Measurements from ENCODE around the gene SLC13A5. TPM values are rescaled to one million over a fixed set of nuclear protein-coding genes. Genes with fewer than 3 reads are reported as not detected.

Gene SLC13A5
- total RNA-seq, 1 donor from 2014 or later, result not detected

DNA sequence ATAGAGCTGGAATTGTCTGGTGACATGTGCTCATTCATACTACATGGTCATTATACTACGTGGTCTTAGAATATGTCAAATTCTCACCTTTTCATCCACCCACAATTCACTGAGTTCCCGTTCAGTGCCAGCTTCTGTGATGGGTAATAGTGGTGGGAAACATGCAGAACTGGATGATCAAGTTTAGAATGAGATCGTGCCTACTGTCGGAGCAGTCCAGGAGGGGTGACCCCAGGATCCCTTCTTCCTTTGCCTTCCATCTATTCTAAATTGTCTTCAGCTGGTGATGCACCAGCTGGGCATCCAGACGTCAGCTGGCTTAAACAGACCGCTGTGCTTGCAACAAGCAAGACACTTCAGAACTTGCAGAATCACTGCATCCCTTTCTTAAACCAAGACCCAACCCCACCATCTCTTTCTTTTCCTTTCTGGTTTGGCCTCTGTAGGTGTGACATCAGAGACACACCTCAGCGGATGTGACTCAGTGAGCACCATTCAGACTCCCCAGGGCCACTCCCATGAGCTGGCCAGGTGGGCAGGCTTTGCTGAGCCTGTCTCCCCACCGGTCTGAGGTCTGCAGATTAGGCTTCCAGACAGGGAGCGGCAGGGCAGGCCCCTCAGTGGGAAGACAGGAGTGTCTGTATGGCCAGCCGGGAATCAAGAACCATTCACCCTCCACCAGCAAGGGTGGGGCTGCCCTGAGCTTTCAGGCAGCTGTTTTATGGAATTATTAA, 43.5 kb downstream of the SLC13A5 start:
- Mint-ChIP-seq H3K27me3 (ENCODE audit: insufficient read depth, low read depth) (peaks cover 6% of the 10 kb centered on the region), H3K27ac (no peak overlapping the region), H3K4me3 (no peak overlapping the region), H3K36me3 (no peaks in the 10 kb centered on the region), H3K4me1 (peaks cover 4% of the 10 kb centered on the region), H3K9me3 (no peaks in the 10 kb centered on the region)
- no peak overlapping the region for H3K4me2 ChIP-seq
- no peak overlapping the region for H2AFZ ChIP-seq (replicated peaks)
- no peak overlapping the region for H3K4me3 ChIP-seq
- peaks cover 7% of the 10 kb centered on the region for H3K27me3 ChIP-seq
- H3K79me2 ChIP-seq (ENCODE audit: low read depth), result no peaks in the 10 kb centered on the region
- no peaks in the 10 kb centered on the region for H3K4me1 ChIP-seq
- no peaks in the 10 kb centered on the region for H3F3A ChIP-seq (ENCODE audit: low read depth)
- no peak for DNase-seq (ENCODE audit: low spot score)
- TF ChIP-seq EZH2phosphoT487 (IDR thresholded peaks at IDR 0.05) (no peak), EZH2 (IDR thresholded peaks at IDR 0.05) (no peak)
- TF ChIP-seq, protein P1, sequence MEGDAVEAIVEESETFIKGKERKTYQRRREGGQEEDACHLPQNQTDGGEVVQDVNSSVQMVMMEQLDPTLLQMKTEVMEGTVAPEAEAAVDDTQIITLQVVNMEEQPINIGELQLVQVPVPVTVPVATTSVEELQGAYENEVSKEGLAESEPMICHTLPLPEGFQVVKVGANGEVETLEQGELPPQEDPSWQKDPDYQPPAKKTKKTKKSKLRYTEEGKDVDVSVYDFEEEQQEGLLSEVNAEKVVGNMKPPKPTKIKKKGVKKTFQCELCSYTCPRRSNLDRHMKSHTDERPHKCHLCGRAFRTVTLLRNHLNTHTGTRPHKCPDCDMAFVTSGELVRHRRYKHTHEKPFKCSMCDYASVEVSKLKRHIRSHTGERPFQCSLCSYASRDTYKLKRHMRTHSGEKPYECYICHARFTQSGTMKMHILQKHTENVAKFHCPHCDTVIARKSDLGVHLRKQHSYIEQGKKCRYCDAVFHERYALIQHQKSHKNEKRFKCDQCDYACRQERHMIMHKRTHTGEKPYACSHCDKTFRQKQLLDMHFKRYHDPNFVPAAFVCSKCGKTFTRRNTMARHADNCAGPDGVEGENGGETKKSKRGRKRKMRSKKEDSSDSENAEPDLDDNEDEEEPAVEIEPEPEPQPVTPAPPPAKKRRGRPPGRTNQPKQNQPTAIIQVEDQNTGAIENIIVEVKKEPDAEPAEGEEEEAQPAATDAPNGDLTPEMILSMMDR (IDR thresholded peaks at IDR 0.05), result no peak
- H4K20me1 ChIP-seq (ENCODE audit: low read depth), result no peaks in the 10 kb centered on the region
- H3K36me3 ChIP-seq, result no peaks in the 10 kb centered on the region
- H3K9ac ChIP-seq, result no peak overlapping the region
- no peak overlapping the region for H3K27ac ChIP-seq
- H3K9me3 ChIP-seq (ENCODE audit: low read depth), result no peaks in the 10 kb centered on the region

DNA sequence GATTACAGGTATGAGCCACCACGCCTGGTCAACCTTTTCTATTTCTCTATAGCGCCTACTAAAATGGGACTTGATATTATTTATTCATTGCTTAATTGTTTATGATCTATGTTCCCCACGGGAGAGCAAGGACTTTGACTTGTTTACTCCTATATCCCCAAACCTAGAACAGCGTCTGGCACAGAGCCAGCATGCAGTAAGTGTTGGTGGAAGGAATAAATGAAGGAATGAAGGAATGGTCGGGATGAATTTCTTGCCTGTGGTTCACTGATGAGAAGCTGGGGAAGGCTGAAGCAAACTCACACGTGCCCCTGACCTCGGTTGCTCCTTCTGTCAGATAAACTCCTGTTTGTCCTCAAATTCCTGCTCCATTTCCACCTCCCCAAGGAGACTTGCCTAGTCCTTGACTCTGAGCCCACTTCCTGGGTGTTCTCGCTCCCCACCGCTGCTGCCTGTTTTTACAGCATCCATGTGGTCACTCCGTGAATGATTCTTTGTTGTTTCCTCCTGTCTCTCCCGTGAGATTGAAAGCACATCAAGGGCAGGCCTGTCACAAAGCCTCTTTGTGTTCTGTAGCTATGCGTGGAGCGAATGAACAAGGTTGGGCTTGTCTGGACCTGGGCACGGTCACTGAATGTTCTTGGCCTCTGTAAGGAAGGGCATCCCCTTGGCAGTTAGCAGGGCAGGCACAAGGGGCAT, 44.3 kb downstream of the SLC13A5 start:
- Histone ChIP-seq H3K79me2 (ENCODE audit: low read depth) (no peaks in the 10 kb centered on the region), H2AFZ (replicated peaks) (no peak overlapping the region), H3K27ac (no peak overlapping the region), H3K27me3 (peaks cover 7% of the 10 kb centered on the region), H3K4me2 (no peak overlapping the region), H3K9me3 (ENCODE audit: low read depth) (no peaks in the 10 kb centered on the region), H3K4me1 (no peaks in the 10 kb centered on the region), H4K20me1 (ENCODE audit: low read depth) (no peaks in the 10 kb centered on the region), H3K4me3 (no peak overlapping the region), H3K9ac (no peak overlapping the region), H3K36me3 (no peaks in the 10 kb centered on the region), H3F3A (ENCODE audit: low read depth) (no peaks in the 10 kb centered on the region)
- Mint-ChIP-seq H3K36me3 (no peaks in the 10 kb centered on the region), H3K4me1 (peaks cover 4% of the 10 kb centered on the region), H3K27ac (no peak overlapping the region), H3K27me3 (ENCODE audit: insufficient read depth, low read depth) (peaks cover 6% of the 10 kb centered on the region), H3K9me3 (no peaks in the 10 kb centered on the region), H3K4me3 (no peak overlapping the region)
- TF ChIP-seq, protein P1 (IDR thresholded peaks at IDR 0.05), result no peak
- no peak for TF ChIP-seq EZH2phosphoT487 (IDR thresholded peaks at IDR 0.05)
- no peak for TF ChIP-seq EZH2 (IDR thresholded peaks at IDR 0.05)
- no peak for DNase-seq (ENCODE audit: low spot score)

DNA sequence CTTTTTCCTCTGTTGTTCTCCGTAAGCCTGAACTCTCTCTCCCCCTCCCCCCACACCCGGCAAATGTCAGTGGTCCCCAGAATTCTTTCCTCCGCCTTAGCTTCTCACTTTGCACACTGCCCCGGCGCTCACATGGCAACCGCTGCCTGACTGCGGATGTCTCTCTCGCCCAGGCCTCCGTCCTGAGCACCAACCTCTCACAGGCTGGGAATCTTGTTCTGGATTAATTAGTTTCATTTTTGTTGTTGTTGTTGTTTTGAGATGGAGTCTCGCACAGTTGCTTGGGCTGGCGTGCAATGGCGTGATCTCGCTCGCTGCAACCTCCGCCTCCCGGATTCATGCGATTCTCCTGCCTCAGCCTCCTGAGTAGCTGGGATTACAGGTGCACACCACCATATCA, 45.0 kb downstream of the SLC13A5 start:
- no peak for DNase-seq (ENCODE audit: low spot score)
- Mint-ChIP-seq H3K36me3 (no peaks in the 10 kb centered on the region), H3K9me3 (no peaks in the 10 kb centered on the region), H3K27me3 (ENCODE audit: insufficient read depth, low read depth) (peaks cover 8% of the 10 kb centered on the region), H3K4me1 (peaks cover 4% of the 10 kb centered on the region), H3K4me3 (no peak overlapping the region), H3K27ac (no peak overlapping the region)
- Histone ChIP-seq H3K27ac (no peak overlapping the region), H3K4me1 (no peaks in the 10 kb centered on the region), H3K27me3 (peaks cover 7% of the 10 kb centered on the region), H3K4me3 (no peak overlapping the region), H3K36me3 (no peaks in the 10 kb centered on the region), H2AFZ (replicated peaks) (no peak overlapping the region), H4K20me1 (ENCODE audit: low read depth) (no peaks in the 10 kb centered on the region), H3K9ac (no peak overlapping the region), H3K4me2 (no peak overlapping the region), H3K79me2 (ENCODE audit: low read depth) (no peaks in the 10 kb centered on the region), H3F3A (ENCODE audit: low read depth) (no peaks in the 10 kb centered on the region), H3K9me3 (ENCODE audit: low read depth) (no peaks in the 10 kb centered on the region)
- TF ChIP-seq EZH2phosphoT487 (IDR thresholded peaks at IDR 0.05), result no peak
- no peak for TF ChIP-seq EZH2 (IDR thresholded peaks at IDR 0.05)
- TF ChIP-seq, protein P1 (IDR thresholded peaks at IDR 0.05), result no peak
